MM.1S (cell line): ENCODE measurements around the gene TNRC18.

Experiments
- DNase-seq: peaks from one replicate; pipeline ENCODE4 v3.0.0-alpha.2; 2015
- H2AFZ ChIP-seq: fragments of 300-600 bp; sonication (generic); 2 replicates; pipeline ENCODE4 v1.6.0; 2016; ENCODE audit warnings: antibody characterized with exemption, low read length
- H3F3A ChIP-seq: fragments of 300-600 bp; sonication (generic); 2 replicates; pipeline ENCODE4 v1.6.1; 2016; ENCODE audit warnings: mild to moderate bottlenecking, antibody characterized with exemption, low read length, moderate library complexity, mixed read lengths; ENCODE audit not compliant: insufficient read depth
- H3K27ac ChIP-seq: fragments of 300-600 bp; sonication (generic); 2 replicates; pipeline ENCODE4 v1.5.1; 2016; ENCODE audit warnings: mild to moderate bottlenecking, low read length
- H3K27me3 ChIP-seq: fragments of 300-600 bp; sonication (generic); replicated peaks from 2 replicates; pipeline ENCODE4 v1.6.0; 2016; ENCODE audit warnings: low read length; ENCODE audit not compliant: insufficient read depth
- H3K36me3 ChIP-seq: fragments of 300-600 bp; sonication (generic); replicated peaks from 2 replicates; pipeline ENCODE4 v1.6.1; 2016; ENCODE audit warnings: mild to moderate bottlenecking, low read length, mixed read lengths; ENCODE audit not compliant: insufficient read depth
- H3K4me1 ChIP-seq: fragments of 300-600 bp; sonication (generic); 2 replicates; pipeline ENCODE4 v1.6.1; 2016; ENCODE audit warnings: low read length, mixed read lengths
- H3K4me2 ChIP-seq: fragments of 300-600 bp; sonication (generic); 2 replicates; pipeline ENCODE4 v1.6.0; 2016; ENCODE audit warnings: low read depth, low read length
- H3K4me3 ChIP-seq: fragments of 300-600 bp; sonication (generic); 2 replicates; pipeline ENCODE4 v1.5.1; 2016; ENCODE audit warnings: low read length, mixed read lengths
- H3K79me2 ChIP-seq: fragments of 300-600 bp; sonication (generic); 2 replicates; pipeline ENCODE4 v1.6.1; 2016; ENCODE audit warnings: mixed run types, low read length, mixed read lengths
- H3K9ac ChIP-seq: fragments of 300-600 bp; sonication (generic); 2 replicates; pipeline ENCODE4 v1.6.1; 2016; ENCODE audit warnings: low read length, mixed read lengths
- H3K9me2 ChIP-seq: fragments of 300-600 bp; sonication (generic); replicated peaks from 2 replicates; pipeline ENCODE4 v1.6.1; 2016; ENCODE audit warnings: mild to moderate bottlenecking, low read length, mixed read lengths; ENCODE audit not compliant: insufficient read depth
- H3K9me3 ChIP-seq: fragments of 300-600 bp; sonication (generic); replicated peaks from 2 replicates; pipeline ENCODE4 v1.6.1; 2016; ENCODE audit warnings: mild to moderate bottlenecking, low read length, mixed read lengths; ENCODE audit not compliant: insufficient read depth
- H4K20me1 ChIP-seq: fragments of 300-600 bp; sonication (generic); 2 replicates; pipeline ENCODE4 v1.6.1; 2016; ENCODE audit warnings: mild to moderate bottlenecking, low read length, moderate library complexity, mixed read lengths; ENCODE audit not compliant: insufficient read depth
- CTCF ChIP-seq: fragments of 300-600 bp; sonication (generic); IDR thresholded peaks from 2 replicates; pipeline ENCODE4 v1.5.1; 2016; ENCODE audit warnings: antibody characterized with exemption, low read length, mixed read lengths
- EZH2 ChIP-seq: fragments of 300-600 bp; sonication (generic); optimal IDR thresholded peaks from 2 replicates; pipeline ENCODE3; 2017; ENCODE audit warnings: low read depth, mild to moderate bottlenecking, antibody characterized with exemption, low read length, mixed read lengths
- EZH2phosphoT487 ChIP-seq: fragments of 300-600 bp; sonication (generic); IDR thresholded peaks from 2 replicates; pipeline ENCODE4 v1.6.1; 2018; ENCODE audit warnings: antibody characterized with exemption, low read length

TNRC18 gene

GRCh38 chr7:5423976-5424748, 528 bp upstream of the TNRC18 start:
- peaks cover 60% of the 10 kb centered on the region for H3K27me3 ChIP-seq
- H3K9me3 ChIP-seq = no peaks in the 10 kb centered on the region
- DNase-seq = peak; percentile 91
- H3K79me2 ChIP-seq = peaks cover 36% of the 10 kb centered on the region
- peak overlapping the region; percentile 71; the same call in 1 of the 2 replicates for H3K27ac ChIP-seq
- peaks cover 18% of the 10 kb centered on the region; the same call in 1 of the 2 replicates for H3F3A ChIP-seq
- H4K20me1 ChIP-seq = no peaks in the 10 kb centered on the region
- no peak for TF ChIP-seq CTCF
- no peak for TF ChIP-seq EZH2
- no peak for TF ChIP-seq EZH2phosphoT487
- no peaks in the 10 kb centered on the region for H3K9me2 ChIP-seq
- peak overlapping the region; percentile 98 for H3K4me2 ChIP-seq
- H3K9ac ChIP-seq = peak overlapping the region; percentile 78
- H3K4me3 ChIP-seq = peak overlapping the region; percentile 78
- H2AFZ ChIP-seq = peak overlapping the region; percentile 80
- no peaks in the 10 kb centered on the region for H3K36me3 ChIP-seq
- H3K4me1 ChIP-seq = no peaks in the 10 kb centered on the region

GRCh38 chr7:5422396-5423305, 983 bp downstream of the TNRC18 start:
- Histone ChIP-seq H3K9ac (peak overlapping the region; percentile 75), H3F3A (peaks cover 18% of the 10 kb centered on the region; the same call in 1 of the 2 replicates)

More at GRCh38 chr7:5422396-5423305, 983 bp downstream of the TNRC18 start:
- Histone ChIP-seq H3K27ac (peak overlapping the region; percentile 75; the same call in 1 of the 2 replicates), H3K36me3 (no peaks in the 10 kb centered on the region), H3K79me2 (peaks cover 51% of the 10 kb centered on the region), H3K27me3 (peaks cover 44% of the 10 kb centered on the region), H3K4me1 (no peaks in the 10 kb centered on the region), H4K20me1 (no peaks in the 10 kb centered on the region), H2AFZ (peak overlapping the region; percentile 63), H3K9me3 (no peaks in the 10 kb centered on the region), H3K4me3 (peak overlapping the region; percentile 69), H3K9me2 (no peaks in the 10 kb centered on the region), H3K4me2 (peak overlapping the region; percentile 84)
- DNase-seq = no peak
- TF ChIP-seq EZH2 (no peak), CTCF (no peak), EZH2phosphoT487 (no peak)
